Keratinocyte (primary cell): ENCODE results near the gene PTK6. TPM values are rescaled to one million over a fixed set of nuclear protein-coding genes. Genes with fewer than 3 reads are reported as not detected.

ENCODE experiments used
- DNase-seq: peaks from one replicate; pipeline ENCODE4 v3.0.0-alpha.2; 2011; ENCODE audit warnings: low read depth, missing footprints, low spot score
- FAIRE-seq: peaks from 2 replicates; lab custom pipeline; 2011; peaks lifted over from hg19 to GRCh38; lab: Jason Lieb, UNC
- H2AFZ ChIP-seq: 2 replicates; pipeline ENCODE4 v1.6.0; 2012; ENCODE audit warnings: low read length, control low read depth, inconsistent platforms; ENCODE audit not compliant: control insufficient read depth
- H3K27ac ChIP-seq: 2 replicates; pipeline ENCODE4 v1.5.1; 2011; ENCODE audit warnings: low read length; ENCODE audit not compliant: control insufficient read depth, insufficient read depth
- H3K27me3 ChIP-seq: 3 replicates; pipeline ENCODE4 v1.6.0; 2011; ENCODE audit warnings: low read length; ENCODE audit not compliant: control insufficient read depth, insufficient read depth; ENCODE audit errors: extremely low read depth
- H3K36me3 ChIP-seq, 2 experiments: 2 replicates in 1 of 2; 3 replicates in 1 of 2; pipeline ENCODE4 v1.5.1; 2011; ENCODE audit warnings: low read length in 2 of 2, mild to moderate bottlenecking in 1 of 2; ENCODE audit not compliant: control insufficient read depth in 2 of 2, insufficient read depth in 2 of 2; ENCODE audit errors: extremely low read depth in 1 of 2
- H3K4me1 ChIP-seq: 3 replicates; pipeline ENCODE4 v1.5.1; 2011; ENCODE audit warnings: low read length; ENCODE audit not compliant: control insufficient read depth, insufficient read depth; ENCODE audit errors: extremely low read depth
- H3K4me2 ChIP-seq: 3 replicates; pipeline ENCODE4 v1.6.0; 2011; ENCODE audit warnings: low read depth, low read length; ENCODE audit not compliant: control insufficient read depth, insufficient read depth; ENCODE audit errors: extremely low read depth
- H3K4me3 ChIP-seq, 3 experiments: fragments of 200-600 bp in 1 of 3; sonication (generic) in 1 of 3; 2 replicates in 2 of 3; 3 replicates in 1 of 3; pipeline ENCODE4 v1.5.1; 2011 to 2016; ENCODE audit warnings: low read length in 3 of 3, mild to moderate bottlenecking in 3 of 3, control low read depth in 2 of 3, inconsistent platforms in 1 of 3, low read depth in 1 of 3, mixed read lengths in 1 of 3, mixed run types in 1 of 3, moderate library complexity in 1 of 3; ENCODE audit not compliant: control insufficient read depth in 2 of 3, insufficient read depth in 2 of 3; ENCODE audit errors: extremely low read depth in 1 of 3
- H3K79me2 ChIP-seq: 2 replicates; pipeline ENCODE4 v1.6.0; 2012; ENCODE audit warnings: low read length; ENCODE audit not compliant: control insufficient read depth, insufficient read depth
- H3K9ac ChIP-seq: 3 replicates; pipeline ENCODE4 v1.6.0; 2011; ENCODE audit warnings: low read length; ENCODE audit not compliant: control insufficient read depth, insufficient read depth; ENCODE audit errors: extremely low read depth
- H3K9me1 ChIP-seq: 3 replicates; pipeline ENCODE4 v1.6.0; 2011; ENCODE audit warnings: low read length; ENCODE audit not compliant: control insufficient read depth, insufficient read depth; ENCODE audit errors: extremely low read depth
- H3K9me3 ChIP-seq: 2 replicates; pipeline ENCODE4 v1.5.1; 2012; ENCODE audit warnings: low read depth, low read length; ENCODE audit not compliant: control insufficient read depth
- H4K20me1 ChIP-seq: 3 replicates; pipeline ENCODE4 v1.6.0; 2011; ENCODE audit warnings: low read length; ENCODE audit not compliant: control insufficient read depth, insufficient read depth; ENCODE audit errors: extremely low read depth
- EZH2 ChIP-seq: IDR thresholded peaks from one replicate; pipeline ENCODE4 v1.6.1; 2012; ENCODE audit warnings: inconsistent platforms, mild to moderate bottlenecking, low read length, moderate library complexity
- dilution Hi-C: fragments of 300-500 bp; cut with MboI; formaldehyde crosslinking; loops from one replicate; pipeline ENCODE4 v1.7.0; 2020; ENCODE audit warnings: low sequenced_read_pairs; ENCODE audit not compliant: extremely low pct_ligation_motif_present
- polyA plus RNA-seq, 5 experiments: library from polyadenylated mRNA; depleted of rRNA in 3 of 5; stranded (reverse) in 3 of 5; stranded (forward) in 1 of 5; unstranded in 1 of 5; fragments of >200 nt; gene quantifications; 1 replicate in 1 of 5; 2 replicates in 3 of 5; 3 replicates in 1 of 5; pipeline versions ENCODE4 v1.2.1 to v1.2.3, GENCODE V29; 2011 to 2012; ENCODE audit warnings: missing spikeins in 2 of 5, low read depth in 1 of 5, low replicate concordance in 1 of 5
- TF ChIP-seq, protein P1 (sequence below), 3 experiments: IDR thresholded peaks in 1 of 3; conservative IDR thresholded peaks in 1 of 3; optimal IDR thresholded peaks in 1 of 3; 2 replicates in 2 of 3; 3 replicates in 1 of 3; pipeline versions ENCODE3 to v1.5.1; 2011; ENCODE audit warnings: low read length in 3 of 3, mild to moderate bottlenecking in 3 of 3, moderate library complexity in 2 of 3, control low read depth in 1 of 3, inconsistent platforms in 1 of 3; ENCODE audit not compliant: insufficient read depth in 2 of 3; ENCODE audit errors: extremely low read depth in 1 of 3

PTK6 gene
- polyA plus RNA-seq, 1 donor (not counting 4 experiments of a cell fraction or from before 2014, with no cell fraction given) = 28.5 TPM

DNA sequence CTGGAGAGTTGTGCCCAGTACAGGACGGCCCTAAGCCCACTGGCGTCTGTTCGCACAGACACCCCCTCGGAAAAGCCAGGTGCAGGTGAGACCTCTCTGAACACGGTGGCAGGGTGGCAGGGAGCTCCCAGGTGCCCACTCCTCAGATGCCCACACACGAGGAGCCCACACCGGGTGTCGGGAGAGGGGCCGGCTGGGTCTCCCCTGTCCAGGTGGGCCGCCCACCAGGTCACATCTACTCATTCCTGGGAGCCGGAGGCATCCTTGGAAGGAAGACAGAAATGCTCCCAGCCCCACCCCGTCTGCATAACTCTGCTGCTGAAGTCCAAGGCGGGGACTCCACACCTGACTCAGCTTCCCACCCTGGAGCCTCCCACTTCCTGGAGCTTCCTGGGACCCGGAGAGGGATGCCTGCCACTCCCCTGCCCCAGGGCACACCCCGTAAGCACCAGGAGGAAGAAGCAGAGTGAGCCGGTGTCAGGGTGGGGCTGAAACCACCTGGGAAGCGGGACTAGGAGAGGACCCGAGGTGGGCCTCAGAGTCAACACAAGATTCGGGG, 7.9 kb upstream of the PTK6 start:
- Histone ChIP-seq H3K27me3 (peaks cover 3% of the 10 kb centered on the region), H3K27ac (peak overlapping the region; percentile 67), H2AFZ (no peak overlapping the region), H3K4me3 (peak overlapping the region in 1 of 3 experiments; percentile 31), H3K9me1 (no peaks in the 10 kb centered on the region), H3K9me3 (no peaks in the 10 kb centered on the region), H3K9ac (peak overlapping the region; percentile 48), H4K20me1 (no peaks in the 10 kb centered on the region), H3K4me2 (peak overlapping the region; percentile 49), H3K36me3 (no peaks in the 10 kb centered on the region), H3K4me1 (peaks cover 40% of the 10 kb centered on the region), H3K79me2 (no peaks in the 10 kb centered on the region)
- dilution Hi-C loops = no loop called here
- peak; percentile 96 for FAIRE-seq
- peak; percentile 95 for DNase-seq
- TF ChIP-seq EZH2 = no peak
- TF ChIP-seq, protein P1, sequence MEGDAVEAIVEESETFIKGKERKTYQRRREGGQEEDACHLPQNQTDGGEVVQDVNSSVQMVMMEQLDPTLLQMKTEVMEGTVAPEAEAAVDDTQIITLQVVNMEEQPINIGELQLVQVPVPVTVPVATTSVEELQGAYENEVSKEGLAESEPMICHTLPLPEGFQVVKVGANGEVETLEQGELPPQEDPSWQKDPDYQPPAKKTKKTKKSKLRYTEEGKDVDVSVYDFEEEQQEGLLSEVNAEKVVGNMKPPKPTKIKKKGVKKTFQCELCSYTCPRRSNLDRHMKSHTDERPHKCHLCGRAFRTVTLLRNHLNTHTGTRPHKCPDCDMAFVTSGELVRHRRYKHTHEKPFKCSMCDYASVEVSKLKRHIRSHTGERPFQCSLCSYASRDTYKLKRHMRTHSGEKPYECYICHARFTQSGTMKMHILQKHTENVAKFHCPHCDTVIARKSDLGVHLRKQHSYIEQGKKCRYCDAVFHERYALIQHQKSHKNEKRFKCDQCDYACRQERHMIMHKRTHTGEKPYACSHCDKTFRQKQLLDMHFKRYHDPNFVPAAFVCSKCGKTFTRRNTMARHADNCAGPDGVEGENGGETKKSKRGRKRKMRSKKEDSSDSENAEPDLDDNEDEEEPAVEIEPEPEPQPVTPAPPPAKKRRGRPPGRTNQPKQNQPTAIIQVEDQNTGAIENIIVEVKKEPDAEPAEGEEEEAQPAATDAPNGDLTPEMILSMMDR (optimal IDR thresholded peaks at IDR 0.05 in 1 of 3, IDR thresholded peaks at IDR 0.05 in 1 of 3, conservative IDR thresholded peaks at IDR 0.05 in 1 of 3; ENCODE audit: extremely low read depth in 1 of 3, insufficient read depth in 2 of 3, low read length in 3 of 3) = no peak

DNA sequence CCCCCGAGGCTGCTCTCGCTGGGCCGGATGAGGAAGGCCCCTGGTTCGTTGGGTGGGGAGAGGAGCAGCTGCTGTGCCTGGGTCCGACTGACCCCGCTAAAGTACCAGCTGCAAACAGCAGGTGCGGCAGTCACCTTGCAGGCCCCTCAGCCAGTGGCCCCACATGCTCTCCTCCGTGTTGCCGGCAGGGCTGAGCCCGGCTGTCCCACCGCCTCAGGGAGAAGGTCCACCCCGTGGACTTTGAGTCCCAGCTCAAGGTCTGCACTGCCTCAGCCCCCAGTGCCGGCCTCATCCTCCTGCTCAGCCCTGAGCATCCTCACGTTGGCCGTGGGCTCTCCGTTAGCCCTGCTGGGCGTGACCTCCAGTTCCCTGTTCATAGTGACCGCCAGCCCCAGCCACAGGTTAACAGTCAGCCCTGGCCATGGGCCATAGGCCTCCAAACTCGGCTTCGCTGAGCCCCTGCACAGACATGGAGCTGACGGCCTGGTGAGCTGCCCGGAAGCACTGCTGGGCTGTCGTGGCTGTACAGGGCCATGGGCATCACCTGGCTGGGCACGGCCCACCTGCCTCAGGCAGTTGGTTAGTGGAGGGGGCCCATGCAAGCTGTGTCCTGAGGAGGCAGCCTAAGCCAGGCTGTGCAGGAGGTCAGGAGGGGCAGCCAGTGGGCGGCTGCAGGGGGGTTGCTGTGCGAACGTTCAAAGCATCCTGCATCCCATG, 7.2 kb upstream of the PTK6 start:
- DNase-seq (no peak), FAIRE-seq (no peak)
- Histone ChIP-seq H3K4me3 (no peak overlapping the region), H3K79me2 (no peaks in the 10 kb centered on the region), H3K9me3 (no peaks in the 10 kb centered on the region), H4K20me1 (no peaks in the 10 kb centered on the region), H2AFZ (no peak overlapping the region), H3K36me3 (no peaks in the 10 kb centered on the region), H3K27me3 (peaks cover 3% of the 10 kb centered on the region), H3K4me2 (peak overlapping the region; percentile 49), H3K27ac (peak overlapping the region; percentile 20), H3K4me1 (peaks cover 40% of the 10 kb centered on the region), H3K9ac (no peak overlapping the region), H3K9me1 (no peaks in the 10 kb centered on the region)
- dilution Hi-C loops = no loop called here
- TF ChIP-seq, protein P1 (optimal IDR thresholded peaks at IDR 0.05 in 1 of 3, IDR thresholded peaks at IDR 0.05 in 1 of 3, conservative IDR thresholded peaks at IDR 0.05 in 1 of 3; ENCODE audit: extremely low read depth in 1 of 3, insufficient read depth in 2 of 3, low read length in 3 of 3) = no peak
- TF ChIP-seq EZH2 = no peak
